K562 (cell line): ENCODE data around the gene SLC34A1.
A peak's percentile ranks its signal among the peaks of the same experiment; 100 is the strongest.

Source experiments
- ELF1 ChIP-seq: fragments of 200-800 bp; sonication (Bioruptor generic); IDR thresholded peaks from 2 replicates; pipeline ENCODE4 v1.6.1; 2016; ENCODE audit warnings: missing genetic modification characterization, missing compliant biosample characterization
- ESRRA ChIP-seq: fragments of 450-650 bp; IDR thresholded peaks from 2 replicates; pipeline ENCODE4 v1.6.1; 2014; ENCODE audit warnings: low read depth, mild to moderate bottlenecking, moderate library complexity, borderline replicate concordance
- MAFF ChIP-seq: IDR thresholded peaks from 2 replicates; pipeline ENCODE4 v1.6.1; 2012; ENCODE audit warnings: low read length, improper control_type of control experiment
- POLR3G ChIP-seq: IDR thresholded peaks from 2 replicates; pipeline ENCODE4 v1.6.1; 2011; ENCODE audit not compliant: insufficient read length, insufficient replicate concordance; ENCODE audit errors: extremely low read depth
- RAD21 ChIP-seq, 2 experiments: fragments of 250-450 bp in 1 of 2; fragments of 450-650 bp in 1 of 2; sonication (Bioruptor Pico) in 1 of 2; formaldehyde crosslinking in 1 of 2; IDR thresholded peaks in 1 of 2; conservative IDR thresholded peaks in 1 of 2; 2 replicates each; pipeline versions ENCODE4 v1.4.0 to v1.8.0; 2020 to 2022; ENCODE audit warnings: mild to moderate bottlenecking in 2 of 2, moderate library complexity in 1 of 2
- TEAD4 ChIP-seq, 2 experiments: sonication (generic) in 1 of 2; formaldehyde crosslinking in 1 of 2; IDR thresholded peaks; 2 replicates each; pipeline versions ENCODE4 v1.6.1 to v1.8.0; 2012 to 2022; ENCODE audit warnings: borderline replicate concordance in 1 of 2, inconsistent platforms in 1 of 2, low read length in 1 of 2, mild to moderate bottlenecking in 1 of 2, missing genetic modification reagents in 1 of 2
- XRCC4 ChIP-seq: IDR thresholded peaks from one replicate; pipeline ENCODE4 v1.6.1; 2011; ENCODE audit not compliant: insufficient read depth, insufficient read length; ENCODE audit errors: extremely low read depth
- ZNF24 ChIP-seq: fragments of 450-650 bp; IDR thresholded peaks from 2 replicates; pipeline ENCODE4 v1.6.1; 2016
- TF ChIP-seq, protein P1 (sequence below), 2 experiments: fragments of 450-650 bp in 1 of 2; sonication (generic) in 1 of 2; formaldehyde crosslinking; conservative IDR thresholded peaks; 2 replicates each; pipeline versions ENCODE4 v1.4.0 to v1.8.1; 2020 to 2022; ENCODE audit warnings: mild to moderate bottlenecking in 1 of 2, missing genetic modification reagents in 1 of 2
- TF ChIP-seq, protein P2 (sequence below), 2 experiments: fragments of 450-650 bp in 1 of 2; sonication (generic) in 1 of 2; formaldehyde crosslinking in 1 of 2; IDR thresholded peaks in 1 of 2; conservative IDR thresholded peaks in 1 of 2; 2 replicates each; pipeline versions ENCODE4 v1.6.1 to v1.8.1; 2016 to 2023; ENCODE audit warnings: mild to moderate bottlenecking in 2 of 2, moderate library complexity in 2 of 2, inconsistent platforms in 1 of 2, missing genetic modification reagents in 1 of 2

- no peak for TF ChIP-seq ZNF24
- TF ChIP-seq MAFF: no peak
- TF ChIP-seq, protein P1, sequence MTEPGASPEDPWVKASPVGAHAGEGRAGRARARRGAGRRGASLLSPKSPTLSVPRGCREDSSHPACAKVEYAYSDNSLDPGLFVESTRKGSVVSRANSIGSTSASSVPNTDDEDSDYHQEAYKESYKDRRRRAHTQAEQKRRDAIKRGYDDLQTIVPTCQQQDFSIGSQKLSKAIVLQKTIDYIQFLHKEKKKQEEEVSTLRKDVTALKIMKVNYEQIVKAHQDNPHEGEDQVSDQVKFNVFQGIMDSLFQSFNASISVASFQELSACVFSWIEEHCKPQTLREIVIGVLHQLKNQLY (CRISPR knock-in tag; conservative IDR thresholded peaks at IDR 0.05): no peak
- no peak for TF ChIP-seq ESRRA
- no peak for TF ChIP-seq ELF1 (tag)
- TF ChIP-seq TEAD4 (IDR thresholded peaks at IDR 0.05; ENCODE audit: low read length): no peak
- TF ChIP-seq TEAD4 (CRISPR knock-in tag; IDR thresholded peaks at IDR 0.05; ENCODE audit: borderline replicate concordance): no peak
- TF ChIP-seq POLR3G: no peak
- TF ChIP-seq XRCC4: no peak
- no peak for TF ChIP-seq RAD21 (CRISPR knock-in tag; conservative IDR thresholded peaks at IDR 0.05 in 1 of 2, IDR thresholded peaks at IDR 0.05 in 1 of 2)
- TF ChIP-seq, protein P2, sequence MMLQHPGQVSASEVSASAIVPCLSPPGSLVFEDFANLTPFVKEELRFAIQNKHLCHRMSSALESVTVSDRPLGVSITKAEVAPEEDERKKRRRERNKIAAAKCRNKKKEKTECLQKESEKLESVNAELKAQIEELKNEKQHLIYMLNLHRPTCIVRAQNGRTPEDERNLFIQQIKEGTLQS (IDR thresholded peaks at IDR 0.05): peak; percentile 28
- TF ChIP-seq, protein P2 (CRISPR knock-in tag; conservative IDR thresholded peaks at IDR 0.05): no peak
These were observed 19.9 kb upstream of the SLC34A1 start for GRCh38 chr5:177364159-177364962.
